Measurements from ENCODE around the gene OIT3. TPM values are rescaled to one million over a fixed set of nuclear protein-coding genes. Genes with fewer than 3 reads are reported as not detected.

The OIT3 gene
- total RNA-seq, 4 donors from 2014 or later, result not detected

DNA sequence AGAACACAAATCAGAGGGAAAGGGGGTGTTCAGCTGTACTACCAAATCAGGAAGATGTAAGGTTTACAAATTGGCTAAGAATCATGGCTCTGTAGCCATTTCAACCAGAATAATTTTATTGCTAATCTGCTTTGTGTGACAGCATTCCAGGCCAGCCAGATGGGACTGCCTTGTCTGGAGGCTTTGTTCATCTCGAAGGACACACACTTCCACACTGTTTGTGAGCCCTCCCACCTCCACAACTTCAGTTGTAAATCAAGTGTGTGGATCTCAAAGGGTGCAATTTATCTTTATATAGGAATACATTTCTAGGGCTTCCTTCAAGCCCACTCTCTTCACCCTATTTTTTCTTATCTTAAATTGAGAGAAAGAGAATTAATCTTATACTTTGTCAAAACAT, 6.9 kb upstream of the OIT3 start:
- no peak overlapping the region for H3K27ac ChIP-seq

DNA sequence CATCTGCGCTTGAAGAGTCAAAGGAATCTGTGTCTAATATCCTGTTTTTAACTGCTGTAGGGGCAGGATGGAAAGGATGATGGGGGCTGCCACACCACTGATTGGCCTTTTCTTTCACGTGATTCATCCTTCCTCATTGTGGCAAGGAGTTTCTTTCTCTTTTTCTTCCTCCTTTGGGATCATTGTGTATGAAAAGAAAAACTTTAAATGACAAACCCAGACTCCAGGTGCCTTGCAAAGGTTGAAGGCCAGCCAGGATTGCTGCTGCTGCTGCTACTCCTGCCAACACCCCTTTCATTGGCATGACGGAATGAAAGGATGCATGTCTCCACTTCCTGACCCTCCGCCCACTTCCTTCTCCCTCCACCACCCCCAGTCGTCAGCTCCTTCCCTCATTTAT, 6.5 kb upstream of the OIT3 start:
- no peak overlapping the region for H3K27ac ChIP-seq

More for the DNA sequence above, 6.9 kb upstream of the OIT3 start:
- 16 to 33% methylated on average over 1 of the region's 1 CpG for WGBS, 2 donors
- Histone ChIP-seq H3K4me3 (no peak overlapping the region), H3K4me1 (no peaks in the 10 kb centered on the region), H3K36me3 (peaks cover 0 to 34% (median 0%) of the 10 kb centered on the region in 3 donors), H3K9me3 (no peaks in the 10 kb centered on the region), H3K27me3 (no peaks in the 10 kb centered on the region)
- no peak for DNase-seq (ENCODE audit: low spot score in 2 of 2)
- TF ChIP-seq, protein P1, sequence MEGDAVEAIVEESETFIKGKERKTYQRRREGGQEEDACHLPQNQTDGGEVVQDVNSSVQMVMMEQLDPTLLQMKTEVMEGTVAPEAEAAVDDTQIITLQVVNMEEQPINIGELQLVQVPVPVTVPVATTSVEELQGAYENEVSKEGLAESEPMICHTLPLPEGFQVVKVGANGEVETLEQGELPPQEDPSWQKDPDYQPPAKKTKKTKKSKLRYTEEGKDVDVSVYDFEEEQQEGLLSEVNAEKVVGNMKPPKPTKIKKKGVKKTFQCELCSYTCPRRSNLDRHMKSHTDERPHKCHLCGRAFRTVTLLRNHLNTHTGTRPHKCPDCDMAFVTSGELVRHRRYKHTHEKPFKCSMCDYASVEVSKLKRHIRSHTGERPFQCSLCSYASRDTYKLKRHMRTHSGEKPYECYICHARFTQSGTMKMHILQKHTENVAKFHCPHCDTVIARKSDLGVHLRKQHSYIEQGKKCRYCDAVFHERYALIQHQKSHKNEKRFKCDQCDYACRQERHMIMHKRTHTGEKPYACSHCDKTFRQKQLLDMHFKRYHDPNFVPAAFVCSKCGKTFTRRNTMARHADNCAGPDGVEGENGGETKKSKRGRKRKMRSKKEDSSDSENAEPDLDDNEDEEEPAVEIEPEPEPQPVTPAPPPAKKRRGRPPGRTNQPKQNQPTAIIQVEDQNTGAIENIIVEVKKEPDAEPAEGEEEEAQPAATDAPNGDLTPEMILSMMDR (IDR thresholded peaks at IDR 0.05), result no peak

DNA sequence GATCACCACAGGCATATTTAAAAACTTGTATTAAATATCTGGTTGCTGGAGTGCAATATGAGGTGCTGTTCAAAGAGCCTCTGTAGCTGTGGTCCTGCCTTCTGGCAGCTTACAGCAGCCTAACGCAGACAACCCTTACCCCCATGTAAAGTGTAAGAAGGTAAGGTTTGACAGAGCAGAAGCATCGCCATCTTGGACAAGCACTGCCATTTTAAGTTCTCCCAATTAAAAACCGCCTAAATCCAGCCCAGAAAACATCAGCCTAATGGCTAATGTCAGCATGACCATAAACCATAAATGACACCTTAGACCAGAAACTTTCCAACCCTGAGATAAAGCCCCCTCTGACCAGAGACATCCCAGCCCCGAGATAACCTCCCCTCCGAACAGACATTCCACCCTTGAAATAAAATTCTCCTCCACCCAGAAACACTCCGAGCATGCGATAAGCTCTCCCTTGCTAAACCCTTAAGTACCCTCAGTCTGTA, 5.3 kb upstream of the OIT3 start:
- H3K36me3 ChIP-seq, result peaks cover 0 to 31% (median 0%) of the 10 kb centered on the region in 3 donors
- no peaks in the 10 kb centered on the region for H3K4me1 ChIP-seq
- no peak overlapping the region for H3K4me3 ChIP-seq
- no peaks in the 10 kb centered on the region for H3K27me3 ChIP-seq
- no peak for DNase-seq (ENCODE audit: low spot score in 2 of 2)
- no peaks in the 10 kb centered on the region for H3K9me3 ChIP-seq
- TF ChIP-seq POLR2A (IDR thresholded peaks at IDR 0.05), result no peak
- no peak for TF ChIP-seq EP300 (IDR thresholded peaks at IDR 0.05)
- TF ChIP-seq, protein P1 (IDR thresholded peaks at IDR 0.05), result no peak
- WGBS, 2 donors, result 93 to 99% methylated on average over 7 of the region's 7 CpGs
- no peak overlapping the region for H3K27ac ChIP-seq

More for the DNA sequence above, 6.5 kb upstream of the OIT3 start:
- H3K9me3 ChIP-seq, result no peaks in the 10 kb centered on the region
- DNase-seq (ENCODE audit: low spot score in 2 of 2), result no peak
- no peaks in the 10 kb centered on the region for H3K27me3 ChIP-seq
- no peak for TF ChIP-seq EP300 (IDR thresholded peaks at IDR 0.05)
- peak overlapping the region in 1 of 4 donors; percentile 15 for H3K4me3 ChIP-seq
- peaks cover 0 to 31% (median 0%) of the 10 kb centered on the region in 3 donors for H3K36me3 ChIP-seq
- no peaks in the 10 kb centered on the region for H3K4me1 ChIP-seq
- WGBS, 2 donors, result 35 to 39% methylated on average over 5 of the region's 5 CpGs

DNA sequence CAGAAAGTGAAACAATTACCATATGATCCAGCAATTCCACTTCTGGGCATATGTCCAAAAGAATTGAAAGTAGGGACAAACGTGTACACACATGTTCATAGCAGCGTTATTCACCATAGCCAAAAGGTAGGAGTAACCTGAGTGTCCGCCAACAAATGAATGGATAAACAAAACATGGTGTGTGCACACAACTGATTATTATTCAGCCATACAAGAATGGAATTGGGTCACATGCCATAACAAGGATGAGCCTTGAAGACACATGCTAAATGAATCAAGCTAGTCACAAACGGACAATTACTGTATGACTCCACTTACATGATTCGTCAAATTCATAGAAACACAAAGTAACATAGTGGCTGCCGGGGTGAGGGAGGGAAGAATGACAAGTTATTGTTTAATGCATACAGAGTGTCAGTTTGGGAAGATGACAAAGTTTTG, 4.1 kb upstream of the OIT3 start:
- 51 to 53% methylated on average over 6 of the region's 6 CpGs for WGBS, 2 donors
- no peak for DNase-seq (ENCODE audit: low spot score in 2 of 2)

DNA sequence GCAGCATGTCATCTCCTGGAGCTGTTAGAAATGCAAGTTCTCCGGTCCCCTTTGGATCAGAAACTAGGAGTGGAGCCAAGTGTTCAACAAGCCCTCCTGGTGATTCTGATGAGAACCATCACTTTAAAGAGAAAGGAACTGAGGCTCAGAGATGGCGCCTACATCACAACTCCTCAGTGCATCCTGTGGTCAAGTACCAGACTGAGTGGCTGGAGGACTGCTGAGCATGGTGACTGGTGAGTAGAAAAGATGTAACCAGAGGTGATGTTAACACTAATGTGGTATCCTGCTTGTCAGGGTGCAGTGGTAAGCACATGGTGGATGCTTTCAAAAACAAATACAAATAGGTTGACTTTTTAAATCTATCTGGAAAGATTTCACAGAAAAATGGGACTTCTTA, 3.5 kb upstream of the OIT3 start:
- TF ChIP-seq POLR2A (IDR thresholded peaks at IDR 0.05), result no peak
- no peaks in the 10 kb centered on the region for H3K27me3 ChIP-seq
- WGBS, 2 donors, result 86 to 90% methylated on average over 2 of the region's 2 CpGs
- H3K36me3 ChIP-seq, result peaks cover 0 to 25% (median 0%) of the 10 kb centered on the region in 3 donors
- no peaks in the 10 kb centered on the region for H3K4me1 ChIP-seq
- H3K9me3 ChIP-seq, result no peaks in the 10 kb centered on the region
- no peak overlapping the region for H3K4me3 ChIP-seq
- DNase-seq (ENCODE audit: low spot score in 2 of 2), result no peak
- H3K27ac ChIP-seq, result no peak overlapping the region

More for the DNA sequence above, 4.1 kb upstream of the OIT3 start:
- Histone ChIP-seq H3K4me3 (no peak overlapping the region), H3K9me3 (no peaks in the 10 kb centered on the region), H3K27ac (no peak overlapping the region), H3K36me3 (peaks cover 0 to 31% (median 0%) of the 10 kb centered on the region in 3 donors), H3K4me1 (no peaks in the 10 kb centered on the region), H3K27me3 (no peaks in the 10 kb centered on the region)
- TF ChIP-seq EP300 (IDR thresholded peaks at IDR 0.05), result no peak
- no peak for TF ChIP-seq POLR2A (IDR thresholded peaks at IDR 0.05)
- TF ChIP-seq, protein P1 (IDR thresholded peaks at IDR 0.05), result no peak

DNA sequence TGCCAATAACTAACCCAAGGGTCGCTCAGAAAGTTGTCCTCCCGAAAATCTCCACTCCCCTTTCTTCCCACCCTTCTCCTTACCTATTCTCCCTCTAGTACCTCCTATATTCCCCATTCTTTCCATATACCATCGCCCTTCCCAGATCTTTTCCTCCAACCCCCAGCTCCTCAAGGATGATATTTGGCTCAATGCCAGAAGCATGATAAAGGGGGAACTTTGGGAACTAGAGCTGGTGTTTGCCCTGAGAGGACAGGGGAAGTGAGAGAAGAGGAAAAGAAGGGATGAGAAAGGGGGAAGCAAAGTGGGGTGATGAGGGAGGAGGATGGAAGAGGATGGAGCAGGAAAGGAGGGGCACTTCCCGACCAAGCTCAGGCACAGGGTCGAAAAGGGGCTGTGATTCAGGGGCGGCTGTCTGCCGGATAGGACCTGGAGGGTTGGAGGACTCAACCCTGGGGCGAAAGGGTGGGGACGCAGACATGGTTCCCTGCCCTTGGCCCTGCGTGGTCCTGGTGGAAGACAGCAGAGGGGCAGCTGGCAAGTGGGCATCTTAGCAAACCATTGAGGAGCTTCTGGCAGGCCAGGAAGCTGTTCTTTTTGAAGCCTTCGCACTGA, 1.8 kb downstream of the OIT3 start:
- TF ChIP-seq EP300 (IDR thresholded peaks at IDR 0.05) (no peak), POLR2A (IDR thresholded peaks at IDR 0.05) (no peak)
- TF ChIP-seq, protein P1 (IDR thresholded peaks at IDR 0.05), result no peak
- H3K4me3 ChIP-seq, result no peak overlapping the region
- no peaks in the 10 kb centered on the region for H3K36me3 ChIP-seq
- no peak overlapping the region for H3K27ac ChIP-seq
- H3K9me3 ChIP-seq, result no peaks in the 10 kb centered on the region
- no peak for DNase-seq (ENCODE audit: low spot score in 2 of 2)
- no peaks in the 10 kb centered on the region for H3K4me1 ChIP-seq
- WGBS, 2 donors, result 74 to 76% methylated on average over 11 of the region's 11 CpGs
- H3K27me3 ChIP-seq, result no peaks in the 10 kb centered on the region

All from tibial nerve (tissue), 4 donors.